Hematopoietic multipotent progenitor cell treated with erythropoietin and hydrocortisone succinate and interleukin-3 and kit ligand, for 4 days (in vitro differentiated cells): Measurements from ENCODE around the gene TMEM63B.
"Not testable (repeated sequence)": the region's sequence is repeated elsewhere in the genome, so short reads cannot be mapped to it uniquely, and the experiment has no call there.

Experiments used
- DNase-seq: peaks from one replicate; pipeline ENCODE4 v3.0.0-alpha.2; 2015

The TMEM63B gene

DNA sequence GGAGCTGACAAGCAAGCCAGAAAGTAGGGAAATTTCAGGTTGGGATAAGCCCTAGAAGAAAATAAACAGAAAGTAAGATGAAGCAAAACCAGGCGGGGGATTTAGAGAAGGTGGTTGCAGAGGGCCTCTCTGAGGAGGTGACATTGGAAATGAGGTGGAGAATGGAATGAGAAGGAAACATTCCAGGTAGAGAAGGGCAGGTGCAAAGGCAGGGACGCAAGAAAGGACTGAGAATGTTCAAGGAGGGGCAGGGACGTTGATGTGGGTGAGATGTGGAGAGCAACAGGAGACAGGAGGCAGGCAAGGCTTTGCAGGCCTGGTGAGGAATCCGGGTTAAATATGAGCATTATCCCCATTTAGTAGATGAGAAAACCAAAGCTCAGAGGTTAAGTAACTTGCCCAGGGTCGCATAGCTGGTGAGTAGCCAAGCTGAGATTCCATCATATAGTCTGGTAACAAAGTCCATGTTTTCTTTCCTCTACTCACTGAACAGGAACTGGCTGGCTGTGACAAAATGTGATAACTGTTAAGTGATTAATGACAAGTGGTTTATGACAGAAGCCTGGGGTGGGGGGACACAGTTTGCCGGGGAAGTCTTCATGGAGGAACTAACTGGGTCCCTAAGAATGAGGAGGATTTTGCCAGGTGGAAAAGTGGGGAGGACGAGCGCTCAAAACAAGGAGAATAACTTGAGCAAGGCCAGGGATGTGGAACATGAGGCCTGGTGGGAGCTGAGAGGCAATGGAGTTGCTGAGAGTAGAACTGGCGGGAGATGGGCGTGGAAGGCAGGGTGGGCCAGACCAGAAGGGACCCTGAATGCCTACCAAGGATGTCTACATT is 32.7 kb upstream of the TMEM63B start:
- DNase-seq, result peak; percentile 38

- not testable (repeated sequence) for DNase-seq
Observed at GRCh38 chr6:44095243-44095623, 32.1 kb upstream of the TMEM63B start.

DNA sequence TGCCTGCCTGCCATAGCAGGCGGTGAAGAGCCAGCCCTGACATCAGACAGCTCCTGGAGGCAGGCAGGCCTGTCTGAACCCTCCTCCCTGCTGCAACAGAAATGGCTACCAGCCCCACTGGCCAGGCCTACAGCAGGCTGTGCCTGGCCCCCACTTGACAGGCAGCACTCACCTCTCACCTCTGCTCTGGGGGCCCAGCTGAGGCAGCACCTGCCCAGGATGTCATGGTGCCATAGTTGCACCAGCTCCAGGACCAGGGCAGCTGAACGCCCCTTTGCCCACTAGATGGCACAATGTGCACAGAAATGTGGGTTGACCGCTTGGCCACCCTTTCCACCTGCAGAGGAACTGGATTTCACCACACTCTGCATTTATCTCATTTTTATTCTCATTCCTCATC is 30.7 kb upstream of the TMEM63B start:
- DNase-seq, result peak; percentile 90

DNA sequence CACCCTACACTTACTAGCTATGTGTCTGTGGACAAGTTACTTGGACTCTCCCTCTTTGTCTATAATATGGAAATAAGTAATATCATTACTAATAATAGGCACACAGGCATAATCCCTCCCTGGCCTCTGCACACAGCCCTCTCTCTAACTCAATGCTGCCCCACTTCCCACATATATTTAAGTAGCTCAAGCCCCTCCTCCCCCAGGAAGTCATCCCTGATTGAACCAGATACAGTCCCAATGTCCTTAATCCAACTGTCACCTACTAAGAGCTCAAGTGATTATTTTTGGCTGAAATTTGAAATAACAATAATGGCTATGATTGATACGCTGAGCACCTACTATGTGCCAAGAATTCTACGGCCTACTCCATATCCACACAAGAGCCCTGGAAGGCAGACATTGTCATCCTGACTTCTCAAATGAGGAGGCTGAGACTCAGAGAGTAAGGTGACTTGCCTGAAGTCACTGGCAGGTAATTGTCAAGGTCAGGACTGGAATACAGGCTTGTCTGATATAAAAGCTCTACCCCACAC is 29.5 kb upstream of the TMEM63B start:
- no peak for DNase-seq

GRCh38 chr6:44099192-44099591 is 28.2 kb upstream of the TMEM63B start:
- no peak for DNase-seq

DNA sequence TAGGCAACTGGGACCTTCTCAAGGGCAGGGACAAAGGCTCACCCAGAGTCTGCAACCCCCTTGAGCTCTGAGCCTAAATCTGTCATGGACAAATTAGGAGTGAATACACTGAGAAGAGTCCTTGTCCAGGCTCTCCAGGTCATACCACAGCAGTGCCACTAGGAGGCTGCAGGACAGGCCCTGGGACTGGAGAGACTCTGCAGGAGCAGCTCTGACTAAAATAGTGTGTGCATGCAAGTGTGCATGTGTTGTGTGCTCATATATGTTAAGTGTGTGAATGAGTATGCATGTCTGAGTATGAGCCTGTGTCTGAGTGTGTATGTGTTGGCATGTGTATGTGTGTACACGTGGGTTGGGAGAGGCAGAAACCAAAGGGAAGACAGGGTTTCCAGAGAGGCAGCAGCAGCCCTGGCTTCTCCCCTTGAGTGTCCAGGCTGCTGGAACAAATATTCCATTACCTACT is 27.2 kb upstream of the TMEM63B start:
- DNase-seq, result peak; percentile 75

DNA sequence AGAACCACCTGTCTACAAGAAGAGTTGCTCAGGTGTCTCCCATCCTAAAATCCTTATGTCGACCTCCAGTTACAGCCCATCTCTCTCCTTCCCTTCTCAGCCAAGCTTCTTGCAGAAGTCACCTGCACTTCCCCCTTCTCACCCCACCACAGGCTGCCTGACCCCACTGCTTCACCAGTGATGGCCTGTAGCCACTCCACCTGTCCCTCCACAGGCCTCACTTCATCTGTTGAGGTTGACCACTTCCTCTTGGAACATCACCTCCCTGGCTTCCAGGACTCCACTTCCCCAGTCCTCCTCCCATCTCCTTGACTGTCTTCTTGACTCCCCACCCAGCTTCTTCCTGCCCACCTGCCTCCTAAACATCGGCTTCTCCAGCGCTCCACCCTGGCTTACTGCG is 25.5 kb upstream of the TMEM63B start:
- DNase-seq, result no peak

DNA sequence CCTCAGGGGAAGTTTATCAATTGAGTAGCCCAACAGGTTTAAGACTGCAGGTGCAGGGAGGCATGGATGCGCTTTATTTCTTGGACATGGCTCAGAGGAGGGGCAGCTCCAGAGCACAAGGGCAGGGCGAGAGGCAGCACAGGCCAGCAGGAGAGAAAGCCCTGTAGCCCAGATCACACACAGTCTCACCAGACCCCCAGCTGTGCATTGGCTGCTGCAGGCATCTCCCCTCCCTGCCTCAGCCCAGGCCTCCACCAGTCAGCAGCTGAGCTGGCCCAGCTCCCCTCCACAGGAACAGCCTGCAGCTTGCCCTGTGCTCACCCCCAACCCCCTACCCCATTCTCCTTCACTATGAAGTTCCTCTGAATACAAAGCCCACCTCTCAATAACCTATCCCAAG is 24.8 kb upstream of the TMEM63B start:
- no peak for DNase-seq

DNA sequence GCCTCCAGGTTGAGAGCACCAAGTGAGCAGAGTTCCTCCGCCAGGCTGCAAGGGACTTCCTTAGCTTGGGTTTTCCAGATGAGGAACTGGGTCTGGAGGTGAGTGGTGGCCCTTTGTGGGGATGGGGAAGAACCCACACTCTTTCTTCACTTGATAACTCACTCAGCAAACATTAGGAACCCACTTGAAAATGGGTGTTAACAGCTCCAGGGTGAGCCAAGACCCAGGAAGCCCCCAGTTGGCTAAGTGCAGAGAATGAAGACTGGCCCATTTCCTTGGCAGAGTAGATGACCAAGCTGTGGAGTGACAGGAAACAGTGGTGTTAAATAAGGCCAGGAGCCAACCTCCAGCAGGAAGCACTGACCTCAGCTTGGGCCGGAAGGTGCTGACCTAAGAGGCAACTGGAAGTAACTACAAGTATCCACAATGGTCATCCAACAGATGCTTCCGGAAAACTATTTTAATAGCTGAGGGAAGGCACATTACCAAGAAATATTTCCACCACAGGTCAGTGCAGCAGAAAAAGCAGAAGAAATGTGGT is 22.8 kb upstream of the TMEM63B start:
- DNase-seq, result no peak

GRCh38 chr6:44105146-44105545 is 22.2 kb upstream of the TMEM63B start:
- peak; percentile 27 for DNase-seq

DNA sequence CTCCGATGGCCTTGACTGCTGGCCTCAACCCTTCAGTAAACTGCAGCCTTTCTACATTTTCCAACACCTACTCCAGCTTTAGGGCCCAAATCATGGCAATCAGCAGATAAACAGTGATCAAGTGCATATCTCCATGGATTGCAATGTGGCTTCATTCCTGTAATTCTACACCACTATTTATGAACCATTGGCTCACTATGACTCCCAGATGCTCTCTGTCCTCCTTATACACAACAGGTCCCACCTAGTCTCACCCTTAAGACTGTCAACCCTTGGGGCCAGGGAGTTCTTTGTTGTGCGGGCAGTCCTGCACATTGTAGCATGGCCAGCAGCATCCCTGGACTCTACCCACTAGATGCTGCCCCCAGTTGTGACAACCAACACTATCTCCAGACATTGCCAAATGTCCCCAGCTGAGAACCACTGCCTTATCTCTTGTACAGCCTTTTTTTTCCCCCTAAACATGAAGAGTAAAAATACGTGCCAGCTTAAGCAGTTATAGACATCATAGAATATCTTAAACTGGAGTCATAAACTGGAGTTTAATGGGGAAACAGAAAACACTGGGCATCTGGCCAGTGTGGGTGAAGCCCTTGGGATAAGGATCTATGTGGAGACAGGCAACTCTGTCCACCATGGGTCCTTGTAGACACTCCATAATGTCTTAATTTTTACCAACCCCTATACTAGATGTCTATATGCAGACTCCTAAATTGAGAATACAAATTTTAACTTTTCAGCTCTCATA is 21.2 kb upstream of the TMEM63B start:
- DNase-seq, result peak; percentile 19

- DNase-seq, result no peak
Observed at GRCh38 chr6:44107017-44107416, 20.3 kb upstream of the TMEM63B start.

DNA sequence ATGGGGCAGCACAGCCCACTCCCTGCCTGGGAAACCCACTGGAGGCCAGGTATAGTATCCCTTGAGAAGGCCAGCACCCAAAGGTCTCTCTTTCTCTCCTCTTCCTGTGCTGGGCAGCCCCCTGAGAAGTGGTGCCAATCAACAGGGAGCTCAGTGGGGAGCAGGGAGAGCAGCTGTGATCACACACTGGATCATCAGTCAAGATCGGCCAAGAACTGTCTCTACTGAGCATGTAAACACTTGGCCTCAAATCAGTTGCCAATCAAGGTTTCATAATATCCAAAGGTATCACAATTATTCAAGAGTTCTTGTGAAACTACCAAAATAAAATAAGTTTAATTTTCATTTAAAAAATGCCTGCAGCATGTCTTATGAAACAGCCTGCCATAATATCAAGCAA is 18.9 kb upstream of the TMEM63B start:
- DNase-seq, result no peak

DNA sequence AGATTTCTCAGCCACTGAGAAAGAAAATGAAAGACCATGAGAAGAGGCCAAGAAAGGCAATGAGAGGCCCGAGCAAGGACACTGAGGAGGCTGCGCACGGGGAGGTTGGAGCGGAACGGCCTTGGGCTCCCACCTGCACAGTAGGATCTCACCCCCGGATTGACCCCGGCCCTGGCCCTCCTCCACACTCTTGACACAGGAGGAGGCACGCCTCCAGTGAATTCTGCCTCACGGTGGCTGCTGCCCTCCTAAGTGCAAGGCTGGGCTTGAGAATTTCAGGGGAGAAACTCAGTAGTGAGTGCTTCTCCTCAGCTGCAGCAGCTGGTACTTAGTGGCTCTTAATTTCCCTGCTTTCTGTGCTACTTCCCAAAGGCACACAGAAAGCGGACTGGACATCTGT is 18.1 kb upstream of the TMEM63B start:
- no peak for DNase-seq

DNA sequence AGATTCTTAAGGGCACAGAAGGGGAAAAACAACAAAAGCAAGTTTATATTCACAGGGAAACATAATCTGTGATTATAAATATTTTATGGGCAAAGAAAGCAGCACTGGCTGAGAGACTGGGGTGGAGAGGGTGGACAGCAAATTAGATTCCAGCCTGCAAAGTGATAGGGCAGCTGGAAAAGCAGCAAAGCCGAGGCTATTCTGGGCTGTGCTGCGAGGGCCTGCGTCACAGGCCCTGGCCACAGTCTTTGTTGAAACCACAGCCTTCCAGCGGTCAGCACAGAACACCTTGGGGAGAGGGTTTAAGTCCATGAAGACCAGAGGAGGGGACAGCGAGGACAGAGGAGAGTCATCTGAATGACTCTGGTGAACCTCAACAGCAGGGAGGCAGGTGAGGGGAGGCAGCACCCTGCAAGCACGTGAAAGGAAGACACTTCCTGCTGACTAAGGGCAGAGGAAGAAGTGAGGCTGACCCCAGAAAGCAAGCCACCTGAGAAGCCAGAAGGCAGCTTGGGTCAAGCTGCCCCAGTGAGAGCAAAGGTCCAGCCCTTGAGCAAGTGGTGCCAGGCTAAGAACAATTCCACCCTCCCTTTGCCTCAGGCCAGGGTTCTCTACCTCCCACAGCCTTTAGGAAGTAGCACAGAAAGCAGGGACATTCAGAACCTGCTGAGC is 17.2 kb upstream of the TMEM63B start:
- DNase-seq, result no peak

DNA sequence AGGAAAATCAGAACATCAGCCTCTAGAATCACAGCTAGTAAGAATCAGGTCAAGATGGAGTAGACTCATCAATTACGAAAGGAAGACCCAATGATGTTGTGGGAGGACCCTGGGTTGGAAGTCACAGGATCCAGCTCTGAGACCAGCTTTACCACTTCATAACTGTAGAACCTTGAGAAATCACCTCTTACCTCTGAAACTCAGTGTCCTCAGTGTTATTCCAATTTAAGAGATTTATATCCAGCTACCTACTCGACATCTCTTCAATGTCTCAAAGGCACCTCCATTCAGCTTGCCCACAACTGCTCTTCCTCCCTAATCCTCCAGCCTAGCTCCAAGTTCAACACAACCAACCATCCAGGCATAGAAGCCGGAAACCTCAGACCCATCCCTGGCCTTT is 16.4 kb upstream of the TMEM63B start:
- DNase-seq, result no peak

DNA sequence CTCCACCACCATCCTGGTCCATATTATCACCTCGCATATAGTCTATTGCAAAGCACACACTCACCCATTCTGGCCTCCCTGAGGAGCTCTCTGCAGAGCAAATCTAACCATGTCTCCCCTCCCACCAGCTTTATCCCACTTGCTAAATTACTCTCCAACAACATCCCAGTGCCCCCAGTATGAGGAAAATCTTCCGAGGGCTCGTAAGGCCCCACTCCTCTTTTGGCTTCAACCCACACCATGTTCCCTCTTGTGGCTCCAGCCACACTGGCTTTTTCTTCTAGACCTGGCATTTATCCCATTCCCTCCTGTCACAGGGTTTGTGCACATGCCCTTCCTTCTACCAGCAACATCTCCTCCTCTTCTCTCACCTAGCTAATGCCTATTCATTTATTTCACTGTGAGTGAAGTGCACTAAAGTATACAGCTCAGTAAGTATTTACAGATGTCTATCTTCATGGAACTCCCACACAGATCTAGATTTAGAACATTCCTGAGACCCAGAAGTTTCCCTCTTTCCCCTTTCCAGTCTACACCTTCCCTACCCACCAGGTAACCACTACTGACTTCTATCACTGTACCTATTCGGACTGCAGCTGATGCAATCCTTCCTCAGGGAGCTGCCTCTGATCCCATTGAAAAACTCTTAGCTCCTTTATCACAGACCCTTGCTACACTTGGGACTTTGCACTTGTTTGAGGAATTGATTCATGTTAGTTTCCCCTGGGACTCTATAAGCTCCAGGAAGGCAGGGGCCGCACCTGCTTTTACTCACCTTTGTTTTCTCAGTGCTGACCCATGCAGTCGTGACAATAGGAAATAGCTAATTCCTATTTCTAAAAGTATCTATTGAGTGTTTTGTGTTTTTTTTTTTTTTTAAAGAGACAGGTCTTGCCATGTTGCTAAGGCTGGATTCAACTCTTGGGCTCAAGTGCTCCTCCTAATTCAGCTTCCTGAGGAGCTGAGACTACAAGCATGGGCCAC is 15.6 kb upstream of the TMEM63B start:
- DNase-seq, result no peak

DNA sequence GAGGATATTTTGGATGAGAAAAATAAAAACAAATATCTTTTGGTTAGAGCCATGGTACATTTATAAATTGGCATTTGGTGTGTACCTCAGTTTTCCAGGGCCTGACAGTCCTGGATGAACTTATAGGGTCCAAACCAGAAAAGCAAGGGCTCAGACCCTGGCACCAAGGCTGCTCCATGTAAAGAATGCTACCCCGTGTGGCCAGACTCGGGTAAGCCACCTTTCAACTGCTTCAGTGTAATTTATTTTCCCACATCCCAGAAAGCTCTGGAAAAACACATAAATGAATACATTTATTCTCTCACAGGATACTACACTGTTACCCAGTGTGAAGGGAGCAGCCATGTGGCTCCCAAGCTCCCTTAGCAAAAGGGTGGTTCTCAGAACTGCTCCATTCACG is 13.9 kb upstream of the TMEM63B start:
- DNase-seq, result no peak

- no peak for DNase-seq
Observed at GRCh38 chr6:44115866-44116265, 11.5 kb upstream of the TMEM63B start.

GRCh38 chr6:44116641-44117382 is 10.5 kb upstream of the TMEM63B start:
- no peak for DNase-seq
